Measurements from ENCODE around the gene MDM2.

- TF ChIP-seq EP300 (IDR thresholded peaks at IDR 0.05; ENCODE audit: borderline replicate concordance) (no peak), CEBPB (IDR thresholded peaks at IDR 0.05) (no peak), REST (IDR thresholded peaks at IDR 0.05; ENCODE audit: low read depth) (no peak), EGR1 (IDR thresholded peaks at IDR 0.05) (0 out of 2 replicates have a peak, but pooled peaks have one; percentile 22), TEAD4 (IDR thresholded peaks at IDR 0.05) (no peak), TCF12 (IDR thresholded peaks at IDR 0.05; ENCODE audit: low read depth) (no peak), YY1 (IDR thresholded peaks at IDR 0.05; ENCODE audit: low read depth) (peak; percentile 78), RAD21 (IDR thresholded peaks at IDR 0.05; ENCODE audit: low read depth) (no peak), ZBTB7A (IDR thresholded peaks at IDR 0.05; ENCODE audit: low read depth) (no peak), CREB1 (IDR thresholded peaks at IDR 0.05; ENCODE audit: low read depth) (no peak), FOXM1 (IDR thresholded peaks at IDR 0.05; ENCODE audit: borderline replicate concordance, low read depth) (no peak), TAF1 (IDR thresholded peaks at IDR 0.05; ENCODE audit: low read depth) (no peak), USF1 (IDR thresholded peaks at IDR 0.05) (no peak)
- TF ChIP-seq, protein P1, sequence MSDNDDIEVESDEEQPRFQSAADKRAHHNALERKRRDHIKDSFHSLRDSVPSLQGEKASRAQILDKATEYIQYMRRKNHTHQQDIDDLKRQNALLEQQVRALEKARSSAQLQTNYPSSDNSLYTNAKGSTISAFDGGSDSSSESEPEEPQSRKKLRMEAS (IDR thresholded peaks at IDR 0.05) = no peak
These were observed 23.3 kb downstream of the MDM2 start for GRCh38 chr12:68831272-68831671.
